Pancreas (tissue), 10 donors: Measurements from ENCODE around the gene NCR2. TPM values are rescaled to one million over a fixed set of nuclear protein-coding genes. Genes with fewer than 3 reads are reported as not detected.

Experiments
- ATAC-seq, 4 donors: fragments of 200-7000 bp; cut with Tn5 transposase; one replicate each; pipeline versions ENCODE4 v1.8.0 to v1.9.1; 2020; ENCODE audit warnings: mild to moderate bottlenecking in 4 of 4, moderate library complexity in 4 of 4
- DNase-seq, 6 donors: peaks; one replicate each; pipeline ENCODE4 v3.0.0-alpha.2; 2020
- FAIRE-seq: peaks from 2 replicates; lab custom pipeline; 2012; peaks lifted over from hg19 to GRCh38; lab: Jason Lieb, UNC
- H3K27ac ChIP-seq, 4 donors: fragments of 200-600 bp; sonication (generic); 1 replicate in 3 of 4; 2 replicates in 1 of 4; pipeline versions ENCODE4 v1.5.0 to v1.8.0; 2020
- H3K27me3 ChIP-seq, 4 donors: fragments of 200-600 bp; one replicate each; pipeline ENCODE4 v1.8.0; 2021
- H3K36me3 ChIP-seq, 3 donors: fragments of 200-600 bp; sonication (generic) in 1 of 3; one replicate each; pipeline versions ENCODE4 v1.5.0 to v1.8.0; 2020 to 2021
- H3K4me1 ChIP-seq, 3 donors: fragments of 200-600 bp; one replicate each; pipeline ENCODE4 v1.8.0; 2021
- H3K4me3 ChIP-seq, 4 donors: fragments of 200-600 bp; sonication (generic) in 2 of 4; one replicate each; pipeline versions ENCODE4 v1.5.0 to v1.8.0; 2020 to 2021
- H3K9me3 ChIP-seq, 4 donors: fragments of 200-600 bp; one replicate each; pipeline ENCODE4 v1.8.0; 2021
- WGBS, 2 donors: extraction: QIAGEN DNeasy Blood & Tissue Kit; methylation state at CpG; one replicate each; pipeline ENCODE4 v1.1.7; 2013; 5-methylcytosine and 5-hydroxymethylcytosine counted together
- intact Hi-C, 3 donors: fragments of 100-400 bp; cut with DNase I; formaldehyde crosslinking; loops; one replicate each; pipeline versions ENCODE4 v1.11.1 to v1.14.2; 2022
- polyA plus RNA-seq, 2 donors: library from polyadenylated mRNA; stranded (reverse); fragments of 200-250 nt; gene quantifications; one replicate each; pipeline ENCODE4 v1.2.3, GENCODE V29; 2013
- total RNA-seq, 6 donors: library from RNA; stranded (reverse); fragmentation: NEBNext Ultra II Directional in 4 of 6; extraction: Animal tissue kit (Norgen Biotek cat#: 25700) in 4 of 6; gene quantifications; one replicate each; pipeline versions ENCODE4 v1.2.1 to v1.2.4, GENCODE V29; 2021 to 2023
- TF ChIP-seq, protein P1 (sequence below), 4 donors: fragments of 200-600 bp; sonication (generic) in 3 of 4; IDR thresholded peaks; one replicate each; pipeline versions ENCODE4 v1.5.0 to v1.8.0; 2021; ENCODE audit warnings: antibody characterized with exemption in 4 of 4
- donor health status: healthy with polysubstance abuse.
- donor health status: DM: no; HTN: no; CAD: no; lungs with moderate emphysema.
- donor health status: DM: no; HTN: no; CAD: no.
- donor health status: control.
- donor health status: control.
- donor health status: Bipolar disorder and iron deficiency.
- donor health status: DM: yes; HTN: yes; CAD: no.
- donor health status: DM: no; HTN: no; CAD: no.
- donor health status: DM: no; HTN: no; CAD: no.
- donor health status: DM: yes; HTN: yes; CAD: no.

NCR2 gene
- total and polyA plus RNA-seq, 8 donors: not detected

DNA sequence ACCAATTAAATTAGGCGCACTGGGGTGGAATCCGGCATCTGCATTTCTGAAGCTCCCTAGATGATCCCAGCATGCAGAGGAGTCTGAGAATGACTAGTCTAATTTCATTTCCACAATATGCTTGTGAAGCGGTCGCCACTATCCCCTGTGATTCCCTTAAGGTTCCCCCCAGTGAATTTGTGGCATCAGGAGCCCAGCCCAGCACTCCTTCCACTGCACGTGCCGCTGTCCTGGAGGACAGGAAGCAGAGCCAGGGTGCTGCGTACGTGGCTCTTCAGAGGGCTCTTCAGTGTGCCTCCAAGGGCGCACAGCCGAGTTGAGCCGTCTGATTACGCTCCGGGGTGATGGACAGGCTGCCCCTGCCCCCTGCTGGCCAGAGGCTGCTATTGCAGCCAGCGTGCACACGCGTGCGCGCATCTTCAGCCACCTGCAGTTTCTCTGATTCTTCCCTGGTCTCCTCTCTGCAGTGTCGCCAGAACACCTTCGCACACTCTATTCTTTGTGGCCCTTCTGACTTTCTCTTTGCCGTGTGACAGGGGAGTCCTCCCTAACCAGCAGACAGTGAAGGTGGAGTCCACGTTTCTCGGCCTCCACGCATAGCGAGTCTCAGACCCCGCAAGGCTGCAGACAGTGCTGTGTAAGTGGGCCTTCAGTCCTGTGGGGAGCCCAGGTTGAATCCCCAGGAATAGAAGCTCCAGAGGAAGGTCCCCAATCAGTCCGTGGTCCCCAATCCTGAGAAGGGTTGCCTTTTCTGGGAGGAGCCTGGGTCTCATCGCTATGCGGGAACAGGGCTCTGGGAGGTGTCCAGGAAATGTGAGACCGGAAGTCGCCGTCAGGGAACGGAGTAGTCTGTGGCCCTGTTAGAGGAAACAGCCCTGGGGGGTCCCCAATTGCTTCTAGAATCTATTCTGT lies 16.5 kb upstream of the NCR2 start:
- 23 to 24% methylated on average over 33 of the region's 33 CpGs for WGBS, 2 donors
- no peaks in the 10 kb centered on the region for H3K36me3 ChIP-seq
- ATAC-seq: peak; percentile 92 to 100 (median 99)
- no peaks in the 10 kb centered on the region for H3K9me3 ChIP-seq
- no peak overlapping the region for H3K27ac ChIP-seq
- H3K4me1 ChIP-seq: peaks cover 0 to 3% (median 0%) of the 10 kb centered on the region in 3 donors
- peak; percentile 64 to 91 (median 78) for DNase-seq
- no peak for FAIRE-seq
- intact Hi-C loops: no loop called here
- TF ChIP-seq, protein P1, sequence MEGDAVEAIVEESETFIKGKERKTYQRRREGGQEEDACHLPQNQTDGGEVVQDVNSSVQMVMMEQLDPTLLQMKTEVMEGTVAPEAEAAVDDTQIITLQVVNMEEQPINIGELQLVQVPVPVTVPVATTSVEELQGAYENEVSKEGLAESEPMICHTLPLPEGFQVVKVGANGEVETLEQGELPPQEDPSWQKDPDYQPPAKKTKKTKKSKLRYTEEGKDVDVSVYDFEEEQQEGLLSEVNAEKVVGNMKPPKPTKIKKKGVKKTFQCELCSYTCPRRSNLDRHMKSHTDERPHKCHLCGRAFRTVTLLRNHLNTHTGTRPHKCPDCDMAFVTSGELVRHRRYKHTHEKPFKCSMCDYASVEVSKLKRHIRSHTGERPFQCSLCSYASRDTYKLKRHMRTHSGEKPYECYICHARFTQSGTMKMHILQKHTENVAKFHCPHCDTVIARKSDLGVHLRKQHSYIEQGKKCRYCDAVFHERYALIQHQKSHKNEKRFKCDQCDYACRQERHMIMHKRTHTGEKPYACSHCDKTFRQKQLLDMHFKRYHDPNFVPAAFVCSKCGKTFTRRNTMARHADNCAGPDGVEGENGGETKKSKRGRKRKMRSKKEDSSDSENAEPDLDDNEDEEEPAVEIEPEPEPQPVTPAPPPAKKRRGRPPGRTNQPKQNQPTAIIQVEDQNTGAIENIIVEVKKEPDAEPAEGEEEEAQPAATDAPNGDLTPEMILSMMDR (IDR thresholded peaks at IDR 0.05): peak; percentile 99 to 100 (median 99)
- H3K27me3 ChIP-seq: peaks cover 0 to 21% (median 0%) of the 10 kb centered on the region in 4 donors
- peak overlapping the region in 1 of 4 donors; percentile 26 for H3K4me3 ChIP-seq

DNA sequence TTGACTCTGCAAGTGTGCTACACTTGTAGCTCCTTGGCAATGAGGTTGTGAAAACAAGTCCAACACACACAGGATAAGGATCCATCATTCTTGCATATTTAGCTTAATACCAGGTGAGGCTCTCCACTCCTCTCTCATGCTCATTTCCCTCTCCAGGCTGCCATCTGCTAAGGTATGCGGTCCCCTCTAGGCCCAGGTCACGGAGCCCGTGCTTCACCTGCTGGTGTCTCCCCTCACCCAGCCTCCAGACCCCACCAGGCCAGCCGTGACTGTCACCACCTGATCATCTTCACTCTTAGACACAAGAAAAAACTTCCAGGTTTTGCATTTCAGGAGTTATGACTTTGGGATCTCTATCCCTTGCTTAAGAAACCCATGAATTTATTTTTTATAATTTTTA lies 14.2 kb upstream of the NCR2 start:
- H3K27me3 ChIP-seq: peaks cover 0 to 21% (median 1%) of the 10 kb centered on the region in 4 donors
- no peak for DNase-seq
- H3K36me3 ChIP-seq: no peaks in the 10 kb centered on the region
- no peak overlapping the region for H3K4me3 ChIP-seq
- intact Hi-C loops: no loop called here
- TF ChIP-seq, protein P1 (IDR thresholded peaks at IDR 0.05): no peak
- H3K27ac ChIP-seq: no peak overlapping the region
- peaks cover 0 to 3% (median 0%) of the 10 kb centered on the region in 3 donors for H3K4me1 ChIP-seq
- no peak for ATAC-seq
- H3K9me3 ChIP-seq: no peaks in the 10 kb centered on the region
- FAIRE-seq: no peak
- 74 to 82% methylated on average over 4 of the region's 4 CpGs for WGBS, 2 donors

DNA sequence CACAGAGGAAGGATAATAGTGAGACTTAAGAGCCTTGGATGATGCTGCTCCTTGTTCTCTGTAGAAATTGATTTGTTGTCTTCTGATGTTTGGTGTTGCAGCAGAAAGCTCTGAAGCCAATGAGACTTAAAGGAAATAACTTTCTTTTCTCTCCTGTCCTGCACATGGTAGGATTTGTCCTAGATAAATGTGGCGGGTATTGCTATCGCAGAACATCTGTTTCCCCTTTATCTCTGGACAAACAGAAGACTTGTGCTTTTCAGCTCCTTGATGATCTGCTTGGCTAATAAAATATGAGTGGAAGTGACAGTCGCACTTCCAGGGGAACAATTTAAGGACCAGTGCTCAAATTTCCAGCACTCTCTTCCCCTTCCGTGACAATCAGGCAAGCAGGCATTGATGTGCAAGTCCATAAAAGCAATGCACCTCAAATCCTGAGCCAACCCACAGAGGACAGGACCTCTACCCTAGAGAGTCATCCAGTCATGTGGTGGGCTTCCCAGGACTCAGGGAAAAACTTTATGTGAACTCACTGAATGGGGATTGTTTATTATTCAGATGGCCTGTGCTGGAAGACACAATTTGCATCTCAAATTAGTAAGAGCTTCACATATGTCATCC lies 9.9 kb upstream of the NCR2 start:
- ATAC-seq (no peak), FAIRE-seq (no peak), DNase-seq (no peak)
- no peaks in the 10 kb centered on the region for H3K4me1 ChIP-seq
- WGBS, 2 donors: 59 to 67% methylated on average over 4 of the region's 4 CpGs
- H3K36me3 ChIP-seq: no peaks in the 10 kb centered on the region
- intact Hi-C loops: no loop called here
- no peak overlapping the region for H3K27ac ChIP-seq
- H3K27me3 ChIP-seq: peaks cover 0 to 6% (median 1%) of the 10 kb centered on the region in 4 donors
- H3K4me3 ChIP-seq: no peak overlapping the region
- TF ChIP-seq, protein P1 (IDR thresholded peaks at IDR 0.05): no peak
- no peaks in the 10 kb centered on the region for H3K9me3 ChIP-seq

DNA sequence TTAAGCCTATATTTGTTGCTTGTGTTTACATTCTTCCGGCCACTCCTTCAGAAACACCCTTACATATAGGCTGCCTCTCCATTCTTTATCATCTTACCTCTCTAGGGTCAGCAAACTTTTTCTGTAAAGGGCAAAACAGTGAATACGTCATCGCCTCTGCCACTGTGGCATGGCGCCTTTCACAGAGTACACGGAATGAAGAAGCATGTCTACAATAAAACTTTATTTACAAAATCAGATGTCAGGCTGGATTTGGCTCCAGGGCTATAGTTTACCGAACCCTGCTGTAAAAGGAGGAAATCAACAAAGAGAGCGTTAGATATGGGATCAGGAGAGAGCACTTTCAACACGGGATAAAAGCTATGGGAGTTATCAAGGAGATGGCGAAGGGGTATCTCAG lies 9.3 kb upstream of the NCR2 start:
- H3K36me3 ChIP-seq: no peaks in the 10 kb centered on the region
- DNase-seq: no peak
- no peak overlapping the region for H3K4me3 ChIP-seq
- ATAC-seq: no peak
- intact Hi-C loops: no loop called here
- WGBS, 2 donors: 57 to 68% methylated on average over 9 of the region's 9 CpGs
- no peaks in the 10 kb centered on the region for H3K9me3 ChIP-seq
- no peaks in the 10 kb centered on the region for H3K4me1 ChIP-seq
- TF ChIP-seq, protein P1 (IDR thresholded peaks at IDR 0.05): no peak
- peaks cover 0 to 6% (median 1%) of the 10 kb centered on the region in 4 donors for H3K27me3 ChIP-seq
- FAIRE-seq: no peak
- no peak overlapping the region for H3K27ac ChIP-seq
